Purkinje cell (primary cell): ENCODE data around the gene CIP2A. TPM values are rescaled to one million over a fixed set of nuclear protein-coding genes. Genes with fewer than 3 reads are reported as not detected.

Source experiments
- polyA plus RNA-seq: library from polyadenylated mRNA; unstranded; fragments of >200 nt; fragmentation: Nextera tagmentation; gene quantifications from 2 replicates; pipeline ENCODE4 v1.2.1, GENCODE V29; 2014

Gene CIP2A
- polyA plus RNA-seq, result 2.1 and 5.3 TPM in 2 replicates

GRCh38 chr3:108589081-108589997 is at the start of gene CIP2A, which contains the start of gene DZIP3:
Gene CIP2A, minus strand, starts transcription at chr3:108589438. Its CDS starts 63 bp downstream, at chr3:108589375.
Gene DZIP3, plus strand, starts transcription at chr3:108589722. Its CDS starts 15,685 bp downstream, at chr3:108605407.

GRCh38 chr3:108510496-108510895 is 78.7 kb downstream of the CIP2A start, which contains the start of gene MYH15:
Gene MYH15, minus strand, starts transcription at chr3:108510596. Its CDS starts 66 bp downstream, at chr3:108510530.

Other genes with a start within 250 kb of the CIP2A start
- gene MYH15, start 78.8 kb downstream of the CIP2A start, polyA plus RNA-seq, result 0.74 and 1.3 TPM in 2 replicates
- 40.6 and 51.6 TPM in 2 replicates for gene DZIP3, start 284 bp upstream of the CIP2A start, polyA plus RNA-seq
- not detected in 2 replicates for gene RETNLB, start 168.0 kb upstream of the CIP2A start, polyA plus RNA-seq
- not detected in 2 replicates for gene TRAT1, start 233.3 kb upstream of the CIP2A start, polyA plus RNA-seq